Neural cell (in vitro differentiated cells): ENCODE measurements around the gene PRMT5. TPM values are rescaled to one million over a fixed set of nuclear protein-coding genes. Genes with fewer than 3 reads are reported as not detected.

Source experiments
- H2AFZ ChIP-seq: fragments of 200-600, 300-800 bp; sonication (generic), shearing (Covaris generic); 2 replicates; pipeline ENCODE4 v1.6.0; 2014; ENCODE audit warnings: low read depth, mild to moderate bottlenecking, antibody characterized with exemption, low read length, moderate library complexity
- H3F3A ChIP-seq: fragments of 200-600 bp; shearing (Covaris generic); 2 replicates; pipeline ENCODE4 v1.6.1; 2016; ENCODE audit warnings: mild to moderate bottlenecking, moderate library complexity, mixed read lengths, antibody characterized with exemption, low read length; ENCODE audit not compliant: insufficient read depth, poor library complexity, severe bottlenecking
- H3K27ac ChIP-seq: fragments of 200-600, 300-800 bp; sonication (generic), shearing (Covaris generic); 2 replicates; pipeline ENCODE4 v1.5.1; 2014; ENCODE audit warnings: mild to moderate bottlenecking, low read length, moderate library complexity
- H3K27me3 ChIP-seq: fragments of 300-800, 200-600 bp; sonication (generic), shearing (Covaris generic); 2 replicates; pipeline ENCODE4 v1.6.0; 2014; ENCODE audit warnings: mild to moderate bottlenecking, low read depth, low read length, moderate library complexity; ENCODE audit not compliant: insufficient read depth
- H3K36me3 ChIP-seq: fragments of 300-800, 200-600 bp; sonication (generic), shearing (Covaris generic); 2 replicates; pipeline ENCODE4 v1.5.1; 2014; ENCODE audit warnings: mild to moderate bottlenecking, antibody characterized with exemption, low read length, moderate library complexity; ENCODE audit not compliant: insufficient read depth
- H3K4me2 ChIP-seq: fragments of 300-800, 200-600 bp; sonication (generic), shearing (Covaris generic); 2 replicates; pipeline ENCODE4 v1.6.0; 2014; ENCODE audit warnings: mild to moderate bottlenecking, low read length
- H3K4me3 ChIP-seq: fragments of 300-800, 200-600 bp; sonication (generic), shearing (Covaris generic); 2 replicates; pipeline ENCODE4 v1.5.1; 2014; ENCODE audit warnings: mild to moderate bottlenecking, low read length, moderate library complexity
- H3K79me2 ChIP-seq: fragments of 200-600 bp; shearing (Covaris generic); replicated peaks from 2 replicates; pipeline ENCODE4 v1.6.0; 2014; ENCODE audit warnings: mild to moderate bottlenecking, low read length, moderate library complexity; ENCODE audit not compliant: insufficient read depth
- H3K9ac ChIP-seq: fragments of 300-800, 200-600 bp; sonication (generic), shearing (Covaris generic); 2 replicates; pipeline ENCODE4 v1.6.1; 2016; ENCODE audit warnings: mild to moderate bottlenecking, low read length, mixed read lengths
- H3K9me2 ChIP-seq: fragments of 200-600 bp; shearing (Covaris generic); 2 replicates; pipeline ENCODE4 v1.6.1; 2016; ENCODE audit warnings: mild to moderate bottlenecking, low read length, mixed read lengths; ENCODE audit not compliant: insufficient read depth
- H3K9me3 ChIP-seq: fragments of 200-600, 300-800 bp; sonication (generic), shearing (Covaris generic); 2 replicates; pipeline ENCODE4 v1.6.1; 2016; ENCODE audit warnings: mild to moderate bottlenecking, mixed run types, low read length, moderate library complexity, mixed read lengths
- H4K20me1 ChIP-seq: fragments of 200-600 bp; shearing (Covaris generic); 2 replicates; pipeline ENCODE4 v1.6.1; 2016; ENCODE audit warnings: mild to moderate bottlenecking, mixed run types; ENCODE audit not compliant: insufficient read depth
- EP300 ChIP-seq: fragments of 450-650 bp; conservative IDR thresholded peaks from 2 replicates; pipeline ENCODE4 v1.6.1; 2014; ENCODE audit warnings: antibody characterized with exemption, mild to moderate bottlenecking, moderate library complexity; ENCODE audit not compliant: poor library complexity, severe bottlenecking
- EZH2 ChIP-seq: fragments of 200-600, 300-800 bp; shearing (Covaris generic), sonication (generic); IDR thresholded peaks from 2 replicates; pipeline ENCODE4 v1.6.1; 2014; ENCODE audit warnings: antibody characterized with exemption, low read length, borderline replicate concordance, mild to moderate bottlenecking; ENCODE audit not compliant: insufficient read depth, poor library complexity, severe bottlenecking
- MXI1 ChIP-seq: fragments of 450-650 bp; conservative IDR thresholded peaks from 2 replicates; pipeline ENCODE4 v1.6.1; 2014; ENCODE audit warnings: antibody characterized with exemption, mild to moderate bottlenecking; ENCODE audit not compliant: poor library complexity, severe bottlenecking
- POLR2AphosphoS5 ChIP-seq: IDR thresholded peaks from 2 replicates; pipeline ENCODE4 v1.6.1; 2012
- RAD21 ChIP-seq: fragments of 450-650 bp; conservative IDR thresholded peaks from 2 replicates; pipeline ENCODE4 v1.6.1; 2014; ENCODE audit warnings: antibody characterized with exemption, mild to moderate bottlenecking, moderate library complexity
- SMC3 ChIP-seq: fragments of 450-650 bp; conservative IDR thresholded peaks from 2 replicates; pipeline ENCODE4 v1.6.1; 2014; ENCODE audit warnings: antibody characterized with exemption, mild to moderate bottlenecking, moderate library complexity; ENCODE audit not compliant: poor library complexity
- TAF1 ChIP-seq: IDR thresholded peaks from 2 replicates; pipeline ENCODE4 v1.6.1; 2012; ENCODE audit warnings: low read depth
- polyA plus RNA-seq: library from polyadenylated mRNA; depleted of rRNA; stranded (reverse); fragments of >200 nt; gene quantifications from 2 replicates; pipeline ENCODE4 v1.2.3, GENCODE V29; 2014
- TF ChIP-seq, protein P1 (sequence below): IDR thresholded peaks from 2 replicates; pipeline ENCODE4 v1.6.1; 2012; ENCODE audit warnings: borderline replicate concordance
- TF ChIP-seq, protein P2 (sequence below): fragments of 450-650 bp; IDR thresholded peaks from 2 replicates; pipeline ENCODE4 v1.5.1; 2014; ENCODE audit warnings: antibody characterized with exemption, mild to moderate bottlenecking, moderate library complexity; ENCODE audit not compliant: poor library complexity, severe bottlenecking

Gene PRMT5
- polyA plus RNA-seq, 1 donor from 2014 or later = 102 TPM

DNA sequence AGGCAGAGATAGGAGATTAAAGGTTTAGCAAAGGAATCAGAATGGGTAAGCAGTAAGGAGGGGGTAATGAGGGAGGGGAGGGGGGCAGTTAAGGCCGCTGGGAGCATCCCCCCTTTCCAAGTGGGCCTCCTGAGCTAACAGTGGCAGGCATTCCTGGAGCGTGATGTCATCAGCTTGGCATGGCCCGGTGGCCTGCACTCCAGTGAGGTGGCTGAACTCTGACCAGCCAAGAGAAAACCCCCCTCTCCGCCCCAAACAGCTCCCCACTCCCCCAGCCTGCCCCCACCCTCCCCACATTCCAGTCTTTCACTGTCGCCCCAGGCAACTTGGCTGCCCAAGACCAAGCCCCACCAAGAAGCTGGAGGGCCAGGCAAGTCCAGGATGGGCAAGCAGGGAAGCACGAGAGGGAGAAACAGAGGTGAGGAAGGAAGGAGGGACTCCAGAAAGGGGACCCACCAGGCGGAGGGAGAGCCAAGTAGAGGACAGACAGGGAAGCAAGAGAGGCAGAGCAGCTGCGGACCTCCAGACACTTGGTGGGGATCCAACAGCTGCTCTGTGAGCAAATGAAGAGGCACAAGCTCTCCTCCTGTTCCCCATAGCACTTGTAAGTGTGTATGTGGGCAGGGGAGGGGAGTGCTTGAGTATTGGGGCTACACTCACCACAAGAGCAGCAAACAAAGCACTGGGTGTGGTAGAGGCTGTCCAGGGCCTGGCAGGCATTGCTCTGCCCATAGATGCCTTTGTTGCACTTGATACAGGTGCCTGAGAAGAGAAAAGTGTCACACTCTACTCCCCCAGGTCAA lies 48.7 kb upstream of the PRMT5 start:
- no peaks in the 10 kb centered on the region for H3K9me3 ChIP-seq
- no peaks in the 10 kb centered on the region for H3K9me2 ChIP-seq
- H4K20me1 ChIP-seq = no peaks in the 10 kb centered on the region
- H3K27me3 ChIP-seq = peaks cover 29% of the 10 kb centered on the region
- H3F3A ChIP-seq = no peaks in the 10 kb centered on the region
- H3K27ac ChIP-seq = no peak overlapping the region
- H3K4me2 ChIP-seq = no peak overlapping the region
- TF ChIP-seq TAF1 (no peak), EP300 (no peak), MXI1 (no peak), EZH2 (no peak), SMC3 (no peak), RAD21 (no peak), POLR2AphosphoS5 (no peak)
- TF ChIP-seq, protein P1, sequence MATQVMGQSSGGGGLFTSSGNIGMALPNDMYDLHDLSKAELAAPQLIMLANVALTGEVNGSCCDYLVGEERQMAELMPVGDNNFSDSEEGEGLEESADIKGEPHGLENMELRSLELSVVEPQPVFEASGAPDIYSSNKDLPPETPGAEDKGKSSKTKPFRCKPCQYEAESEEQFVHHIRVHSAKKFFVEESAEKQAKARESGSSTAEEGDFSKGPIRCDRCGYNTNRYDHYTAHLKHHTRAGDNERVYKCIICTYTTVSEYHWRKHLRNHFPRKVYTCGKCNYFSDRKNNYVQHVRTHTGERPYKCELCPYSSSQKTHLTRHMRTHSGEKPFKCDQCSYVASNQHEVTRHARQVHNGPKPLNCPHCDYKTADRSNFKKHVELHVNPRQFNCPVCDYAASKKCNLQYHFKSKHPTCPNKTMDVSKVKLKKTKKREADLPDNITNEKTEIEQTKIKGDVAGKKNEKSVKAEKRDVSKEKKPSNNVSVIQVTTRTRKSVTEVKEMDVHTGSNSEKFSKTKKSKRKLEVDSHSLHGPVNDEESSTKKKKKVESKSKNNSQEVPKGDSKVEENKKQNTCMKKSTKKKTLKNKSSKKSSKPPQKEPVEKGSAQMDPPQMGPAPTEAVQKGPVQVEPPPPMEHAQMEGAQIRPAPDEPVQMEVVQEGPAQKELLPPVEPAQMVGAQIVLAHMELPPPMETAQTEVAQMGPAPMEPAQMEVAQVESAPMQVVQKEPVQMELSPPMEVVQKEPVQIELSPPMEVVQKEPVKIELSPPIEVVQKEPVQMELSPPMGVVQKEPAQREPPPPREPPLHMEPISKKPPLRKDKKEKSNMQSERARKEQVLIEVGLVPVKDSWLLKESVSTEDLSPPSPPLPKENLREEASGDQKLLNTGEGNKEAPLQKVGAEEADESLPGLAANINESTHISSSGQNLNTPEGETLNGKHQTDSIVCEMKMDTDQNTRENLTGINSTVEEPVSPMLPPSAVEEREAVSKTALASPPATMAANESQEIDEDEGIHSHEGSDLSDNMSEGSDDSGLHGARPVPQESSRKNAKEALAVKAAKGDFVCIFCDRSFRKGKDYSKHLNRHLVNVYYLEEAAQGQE = no peak
- TF ChIP-seq, protein P2, sequence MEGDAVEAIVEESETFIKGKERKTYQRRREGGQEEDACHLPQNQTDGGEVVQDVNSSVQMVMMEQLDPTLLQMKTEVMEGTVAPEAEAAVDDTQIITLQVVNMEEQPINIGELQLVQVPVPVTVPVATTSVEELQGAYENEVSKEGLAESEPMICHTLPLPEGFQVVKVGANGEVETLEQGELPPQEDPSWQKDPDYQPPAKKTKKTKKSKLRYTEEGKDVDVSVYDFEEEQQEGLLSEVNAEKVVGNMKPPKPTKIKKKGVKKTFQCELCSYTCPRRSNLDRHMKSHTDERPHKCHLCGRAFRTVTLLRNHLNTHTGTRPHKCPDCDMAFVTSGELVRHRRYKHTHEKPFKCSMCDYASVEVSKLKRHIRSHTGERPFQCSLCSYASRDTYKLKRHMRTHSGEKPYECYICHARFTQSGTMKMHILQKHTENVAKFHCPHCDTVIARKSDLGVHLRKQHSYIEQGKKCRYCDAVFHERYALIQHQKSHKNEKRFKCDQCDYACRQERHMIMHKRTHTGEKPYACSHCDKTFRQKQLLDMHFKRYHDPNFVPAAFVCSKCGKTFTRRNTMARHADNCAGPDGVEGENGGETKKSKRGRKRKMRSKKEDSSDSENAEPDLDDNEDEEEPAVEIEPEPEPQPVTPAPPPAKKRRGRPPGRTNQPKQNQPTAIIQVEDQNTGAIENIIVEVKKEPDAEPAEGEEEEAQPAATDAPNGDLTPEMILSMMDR = no peak
- H2AFZ ChIP-seq = no peak overlapping the region
- H3K79me2 ChIP-seq = peaks cover 29% of the 10 kb centered on the region
- no peak overlapping the region for H3K9ac ChIP-seq
- H3K36me3 ChIP-seq = no peaks in the 10 kb centered on the region
- H3K4me3 ChIP-seq = no peak overlapping the region

DNA sequence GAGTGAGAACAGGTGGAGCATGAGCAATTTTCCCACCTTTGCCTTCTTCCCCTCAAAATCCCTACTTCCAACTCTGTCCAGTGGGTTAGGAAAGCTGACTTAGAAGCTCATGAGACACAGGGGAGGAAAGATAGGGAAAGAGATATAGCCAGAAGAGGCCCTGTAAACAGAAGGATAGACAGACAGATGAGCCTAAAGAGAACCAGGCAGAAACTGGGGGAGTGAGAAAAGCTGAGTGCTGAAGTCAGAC lies 48.2 kb upstream of the PRMT5 start:
- no peak overlapping the region for H3K9ac ChIP-seq
- no peak overlapping the region for H3K4me2 ChIP-seq
- no peak overlapping the region for H3K27ac ChIP-seq

More for the DNA sequence above, 48.2 kb upstream of the PRMT5 start:
- H3K9me3 ChIP-seq = no peaks in the 10 kb centered on the region
- H4K20me1 ChIP-seq = no peaks in the 10 kb centered on the region
- TF ChIP-seq, protein P2 = no peak
- TF ChIP-seq TAF1 = no peak
- no peaks in the 10 kb centered on the region for H3F3A ChIP-seq
- H3K9me2 ChIP-seq = no peaks in the 10 kb centered on the region
- no peak overlapping the region for H3K4me3 ChIP-seq
- peaks cover 24% of the 10 kb centered on the region for H3K27me3 ChIP-seq
- H2AFZ ChIP-seq = no peak overlapping the region
- H3K36me3 ChIP-seq = no peaks in the 10 kb centered on the region
- H3K79me2 ChIP-seq = peaks cover 29% of the 10 kb centered on the region
